Ovary (tissue), 3 donors: Measurements from ENCODE around the gene ABT1.

Experiments
- POLR2A ChIP-seq: fragments of 450-650 bp; IDR thresholded peaks from one replicate; pipeline ENCODE4 v1.6.1; 2017; ENCODE audit warnings: antibody characterized with exemption, mild to moderate bottlenecking, moderate library complexity
- TF ChIP-seq, protein P1 (sequence below), 3 donors: fragments of 450-650 bp in 2 of 3; fragments of 200-600 bp in 1 of 3; IDR thresholded peaks; one replicate each; pipeline versions ENCODE4 v1.5.1 to v1.8.0; 2016 to 2022; ENCODE audit warnings: antibody characterized with exemption in 3 of 3, mild to moderate bottlenecking in 1 of 3
- donor health status: DM: no; HTN: no; CAD: no.

DNA sequence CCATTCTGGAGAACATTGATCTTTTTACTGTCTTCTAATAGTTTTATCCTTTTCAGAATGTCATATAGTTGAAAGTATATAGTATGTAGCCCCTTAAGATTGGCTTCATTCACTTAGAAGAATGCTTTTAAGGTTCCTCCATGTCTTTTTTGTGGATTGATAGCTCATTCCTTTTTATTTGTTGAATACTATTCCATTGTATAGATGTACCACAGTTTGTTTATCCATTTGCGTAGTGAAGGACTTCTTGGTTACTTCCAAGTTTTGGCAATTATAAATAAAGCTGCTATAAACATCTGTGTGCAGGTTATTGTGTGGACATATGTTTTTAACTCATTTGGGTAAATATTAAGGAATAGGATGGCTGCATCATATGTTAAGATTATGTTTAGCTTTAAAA lies 27.8 kb downstream of the ABT1 start:
- TF ChIP-seq, protein P1, sequence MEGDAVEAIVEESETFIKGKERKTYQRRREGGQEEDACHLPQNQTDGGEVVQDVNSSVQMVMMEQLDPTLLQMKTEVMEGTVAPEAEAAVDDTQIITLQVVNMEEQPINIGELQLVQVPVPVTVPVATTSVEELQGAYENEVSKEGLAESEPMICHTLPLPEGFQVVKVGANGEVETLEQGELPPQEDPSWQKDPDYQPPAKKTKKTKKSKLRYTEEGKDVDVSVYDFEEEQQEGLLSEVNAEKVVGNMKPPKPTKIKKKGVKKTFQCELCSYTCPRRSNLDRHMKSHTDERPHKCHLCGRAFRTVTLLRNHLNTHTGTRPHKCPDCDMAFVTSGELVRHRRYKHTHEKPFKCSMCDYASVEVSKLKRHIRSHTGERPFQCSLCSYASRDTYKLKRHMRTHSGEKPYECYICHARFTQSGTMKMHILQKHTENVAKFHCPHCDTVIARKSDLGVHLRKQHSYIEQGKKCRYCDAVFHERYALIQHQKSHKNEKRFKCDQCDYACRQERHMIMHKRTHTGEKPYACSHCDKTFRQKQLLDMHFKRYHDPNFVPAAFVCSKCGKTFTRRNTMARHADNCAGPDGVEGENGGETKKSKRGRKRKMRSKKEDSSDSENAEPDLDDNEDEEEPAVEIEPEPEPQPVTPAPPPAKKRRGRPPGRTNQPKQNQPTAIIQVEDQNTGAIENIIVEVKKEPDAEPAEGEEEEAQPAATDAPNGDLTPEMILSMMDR (IDR thresholded peaks at IDR 0.05): no peak
- no peak for TF ChIP-seq POLR2A
